ENCODE results near the gene EMILIN2.

EMILIN2 gene

GRCh38 chr18:2952605-2953004 lies 105.8 kb downstream of the EMILIN2 start:
- no peak for DNase-seq (ENCODE audit: low read depth in 3 of 3, low spot score in 1 of 3)

- DNase-seq (ENCODE audit: low read depth in 3 of 3, low spot score in 1 of 3) = no peak
Measured at GRCh38 chr18:2953935-2954653, 107.3 kb downstream of the EMILIN2 start.

DNA sequence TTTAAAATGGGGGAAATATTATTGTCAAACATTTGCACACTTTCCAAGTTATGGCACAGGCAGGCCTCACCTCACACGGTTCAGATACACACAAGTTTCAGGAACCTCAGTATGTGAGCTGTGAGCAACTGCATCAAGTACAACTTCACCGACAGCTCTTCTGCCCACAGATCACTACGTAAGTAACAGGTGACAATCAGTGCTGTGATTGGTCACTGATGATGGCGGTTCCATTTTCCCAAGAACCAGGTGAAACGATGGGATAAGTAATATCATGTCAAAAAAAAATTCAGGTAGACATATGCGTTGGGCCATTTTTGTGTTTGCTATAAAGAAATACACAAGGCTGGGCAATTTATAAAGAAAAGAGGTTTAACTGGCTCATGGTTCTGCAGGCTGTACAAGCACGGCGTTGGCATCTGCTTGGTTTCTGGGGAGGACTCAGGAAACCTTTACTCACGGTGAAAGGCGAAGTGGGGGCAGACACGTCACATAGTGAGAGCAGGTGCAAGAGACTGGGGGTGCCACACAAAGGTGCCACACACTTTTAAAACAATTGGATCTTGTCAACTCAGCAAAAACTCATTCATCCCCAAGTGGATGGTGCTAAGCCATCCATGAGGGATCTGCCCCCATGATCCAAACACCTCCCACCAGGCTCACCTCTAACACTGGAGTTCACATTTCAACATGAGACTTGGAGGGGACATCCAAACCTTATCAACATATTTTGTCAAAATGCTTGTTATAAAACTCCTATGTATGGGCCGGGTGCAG lies 108.3 kb downstream of the EMILIN2 start:
- no peak for DNase-seq (ENCODE audit: low read depth in 3 of 3, low spot score in 1 of 3)

- DNase-seq (ENCODE audit: low read depth in 3 of 3, low spot score in 1 of 3) = no peak
Measured at GRCh38 chr18:2956056-2956455, 109.2 kb downstream of the EMILIN2 start.

DNA sequence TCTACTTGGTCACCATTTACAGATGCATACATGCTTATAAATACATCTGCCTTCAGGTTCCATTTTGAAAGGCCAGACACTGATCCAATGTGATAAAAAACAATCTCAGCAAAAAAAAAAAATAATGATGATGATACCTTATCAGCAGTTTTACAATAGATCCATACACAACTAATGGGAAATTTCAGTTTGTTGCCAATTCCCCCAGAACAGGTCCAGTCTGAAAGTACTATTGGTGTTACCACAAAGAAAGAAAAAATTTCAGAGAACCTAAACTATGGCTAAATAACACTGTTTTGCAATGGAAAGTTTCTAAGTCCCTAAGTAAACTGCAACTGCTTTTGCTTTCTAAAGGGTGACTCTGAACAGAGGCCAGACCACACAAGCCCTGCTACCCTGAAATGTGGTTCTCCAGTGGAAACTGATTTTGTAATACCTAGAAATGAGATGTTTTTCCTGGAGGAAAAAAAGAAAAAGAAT lies 112.1 kb downstream of the EMILIN2 start:
- DNase-seq (ENCODE audit: low read depth in 3 of 3, low spot score in 1 of 3) = no peak

DNA sequence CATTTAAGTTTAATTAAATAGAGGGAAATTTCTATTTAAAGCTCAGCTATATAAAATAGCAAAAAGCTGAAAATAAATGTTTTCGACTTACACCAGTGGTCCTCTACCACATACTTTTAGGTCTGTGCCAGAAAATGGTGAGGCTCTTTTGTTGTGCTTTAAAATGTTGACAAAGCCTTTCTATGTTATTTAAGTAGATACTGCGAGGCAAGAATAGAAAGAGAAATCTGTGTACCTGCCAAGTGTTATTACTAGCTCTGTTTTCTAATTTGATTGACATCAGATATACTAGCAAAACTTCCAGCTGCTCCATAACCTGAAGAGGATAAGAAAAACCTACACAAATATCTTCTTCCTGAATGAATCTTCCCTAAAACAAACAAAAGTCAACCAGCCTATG lies 112.5 kb downstream of the EMILIN2 start:
- DNase-seq (ENCODE audit: low read depth in 3 of 3, low spot score in 1 of 3) = no peak

DNA sequence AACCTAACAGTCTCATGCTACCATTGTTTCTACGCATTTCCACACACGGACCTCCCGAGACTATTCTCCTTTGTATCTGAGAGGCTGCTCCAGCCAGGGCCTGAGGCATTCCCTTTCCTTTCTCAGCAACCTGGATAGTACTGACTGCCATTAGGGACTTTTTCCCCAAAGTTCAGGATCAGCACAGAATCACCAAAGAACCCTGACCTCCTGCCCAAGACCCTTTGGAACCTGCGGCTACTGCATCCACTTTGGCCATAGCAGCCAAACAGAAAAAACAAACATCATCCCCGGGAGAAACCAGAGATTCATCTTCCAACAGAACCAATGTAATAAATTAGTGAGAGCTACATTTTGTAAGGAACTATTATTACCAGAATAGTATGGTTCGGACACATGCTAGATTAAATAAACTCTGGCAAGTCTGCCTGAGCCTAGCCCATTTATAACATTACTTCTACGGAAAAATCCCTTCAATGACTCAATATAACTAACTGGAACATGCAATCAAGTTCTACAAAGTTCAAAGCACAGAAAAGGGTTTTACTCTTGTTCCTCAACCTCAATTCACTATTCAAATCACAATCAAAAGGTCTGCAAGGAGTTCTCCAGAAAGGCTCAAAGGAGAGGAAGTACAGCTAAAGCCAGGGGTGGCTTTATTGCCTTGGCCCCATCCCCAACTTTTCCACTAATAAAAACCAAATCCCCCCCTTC lies 114.3 kb downstream of the EMILIN2 start:
- DNase-seq (ENCODE audit: low read depth in 3 of 3, low spot score in 1 of 3) = no peak

- no peak for DNase-seq (ENCODE audit: low read depth in 3 of 3, low spot score in 1 of 3)
Measured at GRCh38 chr18:2961821-2962220, 115.0 kb downstream of the EMILIN2 start.

DNA sequence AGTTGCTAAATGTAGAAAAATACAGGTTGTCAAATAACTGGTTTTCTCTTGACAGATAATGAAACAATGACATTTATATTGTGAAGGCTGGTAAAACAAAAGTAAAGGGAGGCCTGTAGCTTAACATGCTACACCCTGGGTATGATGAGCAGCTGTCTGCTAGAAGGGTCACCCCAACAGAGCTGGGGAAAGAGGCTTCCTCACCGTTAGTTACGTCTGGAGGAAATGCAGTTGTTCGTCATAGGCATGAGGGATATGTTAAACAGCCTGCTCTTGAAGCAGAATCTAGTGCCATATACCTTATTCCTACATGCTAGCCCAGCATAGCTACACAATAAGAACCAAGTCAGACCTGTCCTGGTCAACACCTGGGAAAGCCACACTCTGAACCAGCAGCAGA lies 116.2 kb downstream of the EMILIN2 start:
- DNase-seq (ENCODE audit: low read depth in 3 of 3, low spot score in 1 of 3) = no peak

GRCh38 chr18:2964361-2965010 lies 117.7 kb downstream of the EMILIN2 start:
- no peak for DNase-seq (ENCODE audit: low read depth in 3 of 3, low spot score in 1 of 3)

Data from stimulated activated CD4-positive, alpha-beta T cell treated with anti-CD3 and anti-CD28 coated beads, TNF-alpha, amount 100 ng/mL, for 1 hour (primary cell).